SU-DHL-6 (cell line): ENCODE measurements around the gene VWC2L.

Experiments
- EZH2phosphoT487 ChIP-seq: fragments of 200-600 bp; sonication (generic), shearing (Covaris generic); conservative IDR thresholded peaks from 2 replicates; pipeline ENCODE4 v1.6.1; 2018; ENCODE audit warnings: mild to moderate bottlenecking, antibody characterized with exemption, low read length, moderate library complexity, mixed read lengths
- TF ChIP-seq, protein P1 (sequence below): fragments of 200-600 bp; sonication (generic); IDR thresholded peaks from one replicate; pipeline ENCODE4 v1.5.1; 2017; ENCODE audit warnings: antibody characterized with exemption, mild to moderate bottlenecking, low read length, moderate library complexity; ENCODE audit not compliant: insufficient read depth, poor library complexity, severe bottlenecking

- TF ChIP-seq, protein P1, sequence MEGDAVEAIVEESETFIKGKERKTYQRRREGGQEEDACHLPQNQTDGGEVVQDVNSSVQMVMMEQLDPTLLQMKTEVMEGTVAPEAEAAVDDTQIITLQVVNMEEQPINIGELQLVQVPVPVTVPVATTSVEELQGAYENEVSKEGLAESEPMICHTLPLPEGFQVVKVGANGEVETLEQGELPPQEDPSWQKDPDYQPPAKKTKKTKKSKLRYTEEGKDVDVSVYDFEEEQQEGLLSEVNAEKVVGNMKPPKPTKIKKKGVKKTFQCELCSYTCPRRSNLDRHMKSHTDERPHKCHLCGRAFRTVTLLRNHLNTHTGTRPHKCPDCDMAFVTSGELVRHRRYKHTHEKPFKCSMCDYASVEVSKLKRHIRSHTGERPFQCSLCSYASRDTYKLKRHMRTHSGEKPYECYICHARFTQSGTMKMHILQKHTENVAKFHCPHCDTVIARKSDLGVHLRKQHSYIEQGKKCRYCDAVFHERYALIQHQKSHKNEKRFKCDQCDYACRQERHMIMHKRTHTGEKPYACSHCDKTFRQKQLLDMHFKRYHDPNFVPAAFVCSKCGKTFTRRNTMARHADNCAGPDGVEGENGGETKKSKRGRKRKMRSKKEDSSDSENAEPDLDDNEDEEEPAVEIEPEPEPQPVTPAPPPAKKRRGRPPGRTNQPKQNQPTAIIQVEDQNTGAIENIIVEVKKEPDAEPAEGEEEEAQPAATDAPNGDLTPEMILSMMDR = no peak
- TF ChIP-seq EZH2phosphoT487 = no peak
These were observed 34.1 kb upstream of the VWC2L start for GRCh38 chr2:214376618-214377285.
